Activated CD4-positive, alpha-beta T cell treated with anti-CD3 and anti-CD28 coated beads for 48 hours (primary cell): ENCODE measurements around the gene ZP4.
"Not testable (repeated sequence)": the region's sequence is repeated elsewhere in the genome, so short reads cannot be mapped to it uniquely, and the experiment has no call there.

Experiments used
- DNase-seq: peaks from one replicate; pipeline ENCODE4 v3.0.0-alpha.2; 2020

Gene ZP4

GRCh38 chr1:237873487-237874211 is 17.1 kb downstream of the ZP4 start:
- DNase-seq: peak; percentile 6

- no peak for DNase-seq
Measured at GRCh38 chr1:237868817-237869600, 21.7 kb downstream of the ZP4 start.

GRCh38 chr1:237867380-237867888 is 23.3 kb downstream of the ZP4 start:
- DNase-seq: no peak

GRCh38 chr1:237864338-237865244 is 26.1 kb downstream of the ZP4 start:
- DNase-seq: peak; percentile 40

GRCh38 chr1:237863234-237863633 is 27.5 kb downstream of the ZP4 start:
- no peak for DNase-seq

- DNase-seq: no peak
Measured at GRCh38 chr1:237861944-237862343, 28.8 kb downstream of the ZP4 start.

- no peak for DNase-seq
Measured at GRCh38 chr1:237858992-237859391, 31.7 kb downstream of the ZP4 start.

GRCh38 chr1:237857455-237857854 is 33.3 kb downstream of the ZP4 start:
- DNase-seq: no peak

- DNase-seq: no peak
Measured at GRCh38 chr1:237852342-237852741, 38.4 kb downstream of the ZP4 start.

GRCh38 chr1:237851210-237851845 is 39.4 kb downstream of the ZP4 start:
- DNase-seq: peak; percentile 50

- DNase-seq: not testable (repeated sequence)
Measured at GRCh38 chr1:237843516-237843915, 47.2 kb downstream of the ZP4 start.

GRCh38 chr1:237841485-237841884 is 49.2 kb downstream of the ZP4 start:
- DNase-seq: no peak

- DNase-seq: no peak
Measured at GRCh38 chr1:237838904-237839534, 51.7 kb downstream of the ZP4 start.

GRCh38 chr1:237838320-237838719 is 52.4 kb downstream of the ZP4 start:
- no peak for DNase-seq

GRCh38 chr1:237834461-237834860 is 56.3 kb downstream of the ZP4 start:
- DNase-seq: no peak

GRCh38 chr1:237834048-237834447 is 56.7 kb downstream of the ZP4 start:
- no peak for DNase-seq

- DNase-seq: no peak
Measured at GRCh38 chr1:237832858-237833257, 57.9 kb downstream of the ZP4 start.
